HepG2 (cell line): Measurements from ENCODE around the gene ZNF277. TPM values are rescaled to one million over a fixed set of nuclear protein-coding genes. Genes with fewer than 3 reads are reported as not detected.

Experiments used
- ATAC-seq: fragments of 200-7000 bp; cut with Tn5 transposase; 3 replicates; pipeline ENCODE4 v1.9.1; 2020; ENCODE audit warnings: mild to moderate bottlenecking, moderate library complexity
- BruUV-seq: library from RNA; stranded (reverse); fragments of 400-500 nt; replicated peaks from 2 replicates; lab custom pipeline; 2021; lab: Mats Ljungman, UMichigan
- CTCF ChIA-PET: fragments of 300-600 bp; formaldehyde crosslinking; extraction: SDS; loops from one replicate; lab custom pipeline; 2021; ENCODE audit warnings: low total read pairs, inconsistent platforms, low intra/inter-chr PET ratio; lab: Yijun Ruan, JAX
- POLR2A ChIA-PET: fragments of 350-600 bp; sonication (Branson Sonifier 250); formaldehyde crosslinking; loops from one replicate; lab custom pipeline; 2020; ENCODE audit warnings: antibody characterized with exemption, inconsistent platforms; lab: Yijun Ruan, JAX
- DNase-seq: peaks from one replicate; pipeline ENCODE4 v3.0.0-alpha.2; 2015; ENCODE audit warnings: low spot score
- FAIRE-seq: peaks from 3 replicates; lab custom pipeline; 2011; peaks lifted over from hg19 to GRCh38; lab: Jason Lieb, UNC
- H2AFZ ChIP-seq: one replicate; pipeline ENCODE4 v1.6.1; 2011; ENCODE audit warnings: low read length, inconsistent platforms
- H3K27ac ChIP-seq: fragments of 300-600 bp; 3 replicates; pipeline ENCODE4 v1.8.0; 2011; ENCODE audit warnings: mixed run types, mild to moderate bottlenecking, mixed read lengths, low read length, inconsistent platforms; ENCODE audit not compliant: insufficient read depth; ENCODE audit errors: extremely low read length
- H3K27me3 ChIP-seq, 2 experiments: fragments of 200-600 bp in 1 of 2; 2 replicates in 1 of 2; 3 replicates in 1 of 2; pipeline versions ENCODE4 v1.6.0 to v1.8.0; 2011; ENCODE audit warnings: low read length in 2 of 2, mild to moderate bottlenecking in 2 of 2, moderate library complexity in 2 of 2, inconsistent platforms in 1 of 2; ENCODE audit not compliant: insufficient read depth in 2 of 2, control insufficient read depth in 1 of 2
- H3K36me3 ChIP-seq, 2 experiments: fragments of 200-600 bp in 1 of 2; replicated peaks in 1 of 2; 2 replicates in 1 of 2; 3 replicates in 1 of 2; pipeline versions ENCODE4 v1.5.1 to v1.8.0; 2011; ENCODE audit warnings: low read length in 2 of 2, inconsistent platforms in 1 of 2; ENCODE audit not compliant: insufficient read depth in 2 of 2, control insufficient read depth in 1 of 2
- H3K4me1 ChIP-seq: 2 replicates; pipeline ENCODE4 v1.5.1; 2012; ENCODE audit warnings: low read length, inconsistent platforms; ENCODE audit not compliant: insufficient read depth
- H3K4me2 ChIP-seq: 2 replicates; pipeline ENCODE4 v1.6.0; 2011; ENCODE audit warnings: low read depth, low read length, inconsistent platforms
- H3K4me3 ChIP-seq, 3 experiments: fragments of 200-600 bp in 1 of 3; sonication (generic), shearing (Covaris generic) in 1 of 3; replicated peaks in 1 of 3; 2 replicates each; pipeline ENCODE4 v1.5.1; 2011 to 2016; ENCODE audit warnings: low read length in 3 of 3, inconsistent platforms in 2 of 3, low read depth in 2 of 3, mild to moderate bottlenecking in 2 of 3, control low read depth in 1 of 3, mixed read lengths in 1 of 3; ENCODE audit not compliant: insufficient read depth in 1 of 3
- H3K79me2 ChIP-seq: one replicate; pipeline ENCODE4 v1.6.1; 2011; ENCODE audit warnings: low read length, inconsistent platforms; ENCODE audit not compliant: insufficient read depth
- H3K9ac ChIP-seq: 2 replicates; pipeline ENCODE4 v1.6.0; 2011; ENCODE audit warnings: mild to moderate bottlenecking, low read depth, low read length, inconsistent platforms; ENCODE audit not compliant: insufficient read depth
- H3K9me3 ChIP-seq: 2 replicates; pipeline ENCODE4 v1.5.1; 2012; ENCODE audit warnings: mild to moderate bottlenecking, low read length
- H4K20me1 ChIP-seq: 2 replicates; pipeline ENCODE4 v1.6.0; 2011; ENCODE audit warnings: inconsistent platforms, mild to moderate bottlenecking, low read length, moderate library complexity; ENCODE audit not compliant: insufficient read depth
- ARNT2 ChIP-seq: sonication (generic); formaldehyde crosslinking; IDR thresholded peaks from 2 replicates; pipeline ENCODE4 v1.8.0; 2022; ENCODE audit warnings: mild to moderate bottlenecking, low read depth, missing genetic modification reagents, moderate library complexity
- CC2D1A ChIP-seq: sonication (generic); formaldehyde crosslinking; IDR thresholded peaks from 2 replicates; pipeline ENCODE4 v1.8.1; 2023; ENCODE audit warnings: mild to moderate bottlenecking, missing genetic modification reagents
- MIER2 ChIP-seq: IDR thresholded peaks from 2 replicates; pipeline ENCODE4 v1.6.1; 2016; ENCODE audit warnings: missing biosample characterization, missing genetic modification reagents
- MLXIP ChIP-seq: sonication (generic); formaldehyde crosslinking; IDR thresholded peaks from 2 replicates; pipeline ENCODE4 v1.9.0; 2021; ENCODE audit warnings: missing genetic modification reagents, borderline replicate concordance
- TFDP2 ChIP-seq: sonication (generic); formaldehyde crosslinking; IDR thresholded peaks from 2 replicates; pipeline ENCODE4 v1.4.0; 2020; ENCODE audit warnings: missing genetic modification reagents
- TFE3 ChIP-seq: IDR thresholded peaks from 2 replicates; pipeline ENCODE4 v1.6.1; 2016
- TMF1 ChIP-seq: sonication (generic); formaldehyde crosslinking; IDR thresholded peaks from 2 replicates; pipeline ENCODE4 v1.8.1; 2022; ENCODE audit warnings: low read depth, missing genetic modification reagents
- U2AF2 ChIP-seq: fragments of 200-400 bp; formaldehyde crosslinking; IDR thresholded peaks from 2 replicates; pipeline ENCODE4 v1.6.1; 2017; ENCODE audit warnings: low read depth, mild to moderate bottlenecking, low read length
- YY1 ChIP-seq: IDR thresholded peaks from 2 replicates; pipeline ENCODE4 v1.6.1; 2011; ENCODE audit warnings: low read length, low read depth, moderate library complexity, mild to moderate bottlenecking; ENCODE audit not compliant: insufficient read depth, insufficient replicate concordance
- ZFP37 ChIP-seq: sonication (generic); formaldehyde crosslinking; IDR thresholded peaks from 2 replicates; pipeline ENCODE4 v1.4.0; 2020; ENCODE audit warnings: missing genetic modification reagents, borderline replicate concordance
- ZFX ChIP-seq: sonication (generic); formaldehyde crosslinking; IDR thresholded peaks from 2 replicates; pipeline ENCODE4 v1.4.0; 2020; ENCODE audit warnings: mild to moderate bottlenecking, low read depth, missing genetic modification reagents, moderate library complexity
- ZNF160 ChIP-seq: sonication (generic); formaldehyde crosslinking; IDR thresholded peaks from 2 replicates; pipeline ENCODE4 v1.8.0; 2022; ENCODE audit warnings: mild to moderate bottlenecking, inconsistent platforms, missing genetic modification reagents
- ZNF281 ChIP-seq: sonication (generic); formaldehyde crosslinking; IDR thresholded peaks from 2 replicates; pipeline ENCODE4 v1.4.0; 2020; ENCODE audit warnings: missing genetic modification reagents, borderline replicate concordance
- ZNF383 ChIP-seq: sonication (generic); formaldehyde crosslinking; IDR thresholded peaks from 2 replicates; pipeline ENCODE4 v1.4.0; 2020; ENCODE audit warnings: missing genetic modification reagents, mild to moderate bottlenecking, borderline replicate concordance
- ZNF775 ChIP-seq: sonication (generic); formaldehyde crosslinking; IDR thresholded peaks from 2 replicates; pipeline ENCODE4 v1.4.0; 2020; ENCODE audit warnings: missing genetic modification reagents, mild to moderate bottlenecking, moderate library complexity, borderline replicate concordance
- WGBS: methylation state at CpG from one replicate; pipeline ENCODE4 v1.1.6; 2017; ENCODE audit warnings: low lambda C conversion rate; 5-methylcytosine and 5-hydroxymethylcytosine counted together
- in situ Hi-C: cut with HindIII; loops from 2 replicates; pipeline ENCODE4 v1.10.0; 2017; ENCODE audit warnings: low pct_unique_long_range_greater_than_20kb; ENCODE audit not compliant: extremely low pct_ligation_motif_present
- intact Hi-C: fragments of 100-400 bp; cut with micrococcal nuclease; formaldehyde crosslinking; loops from one replicate; pipeline ENCODE4 v1.10.0; 2022; ENCODE audit not compliant: unreplicated experiment
- polyA plus RNA-seq, 8 experiments: library from polyadenylated mRNA; depleted of rRNA in 3 of 8; stranded (reverse) in 7 of 8; unstranded in 1 of 8; fragments of >200 nt; fragmentation: Illumina TruSeq in 4 of 8; extraction: Trizol in 4 of 8; gene quantifications; 2 replicates each; pipeline versions ENCODE4 v1.2.1 to v1.2.3, GENCODE V29; 2011 to 2016; ENCODE audit warnings: low read depth in 4 of 8, missing spikeins in 1 of 8, mixed read lengths in 1 of 8; ENCODE audit not compliant: insufficient read depth in 1 of 8
- total RNA-seq, 5 experiments: library from RNA; depleted of rRNA; stranded (reverse); fragments of >200 nt; fragmentation: Illumina TruSeq; extraction: Trizol; gene quantifications; 2 replicates each; pipeline ENCODE4 v1.2.3, GENCODE V29; 2016; ENCODE audit warnings: low read depth in 1 of 5

Gene ZNF277
- total and polyA plus RNA-seq, 2 of the 13 experiments (the other 11 are each of a cell fraction or from before 2014, with no cell fraction given): 29.1 to 30.1 TPM

DNA sequence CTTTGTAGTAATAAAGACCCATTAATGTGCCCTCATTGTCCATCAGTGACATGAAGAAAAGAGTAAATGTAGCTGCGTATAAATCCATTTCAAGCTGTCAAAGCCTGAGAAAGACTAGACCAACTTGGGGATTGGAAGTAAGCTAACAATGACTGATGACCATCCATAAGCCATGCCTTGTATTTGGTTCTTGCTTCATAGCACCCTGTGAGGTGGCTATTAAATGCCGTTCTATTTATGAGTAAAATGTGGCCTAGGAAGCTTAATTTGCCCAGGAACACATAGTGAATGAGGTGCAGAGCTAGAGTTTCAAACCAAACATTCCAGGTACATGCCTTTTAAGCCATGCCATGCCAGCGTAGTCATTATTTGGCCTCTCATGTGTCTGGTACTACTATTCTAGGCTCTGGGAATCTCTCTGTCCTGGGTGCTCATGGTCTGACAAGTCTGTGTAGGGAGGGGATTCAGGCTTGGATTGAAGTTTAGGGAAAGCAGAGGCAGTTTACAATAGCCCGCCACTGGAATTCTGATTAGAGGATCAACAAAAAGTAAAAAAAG, 92.1 kb downstream of the ZNF277 start:
- Histone ChIP-seq H3K9ac (no peak overlapping the region), H3K9me3 (no peaks in the 10 kb centered on the region), H3K4me3 (no peak overlapping the region), H4K20me1 (no peaks in the 10 kb centered on the region), H3K4me1 (peaks cover 15% of the 10 kb centered on the region), H2AFZ (no peak overlapping the region), H3K79me2 (no peaks in the 10 kb centered on the region), H3K27ac (no peak overlapping the region), H3K27me3 (no peaks in the 10 kb centered on the region), H3K36me3 (peaks cover 0 to 5% of the 10 kb centered on the region in 2 experiments; a peak in 2 of 5 replicates), H3K4me2 (no peak overlapping the region)
- in situ Hi-C loops (no loop called here), intact Hi-C loops (no loop called here)
- POLR2A ChIA-PET: no interaction called here
- DNase-seq (no peak), FAIRE-seq (no peak), ATAC-seq (no peak)
- 91% methylated on average over 4 of the region's 4 CpGs for WGBS
- CTCF ChIA-PET: no interaction called here
- TF ChIP-seq ZNF775 (CRISPR knock-in tag): no peak
- TF ChIP-seq U2AF2: no peak
- TF ChIP-seq ZNF160: no peak
- TF ChIP-seq TMF1 (CRISPR knock-in tag): no peak
- TF ChIP-seq ZFX (CRISPR knock-in tag): no peak
- TF ChIP-seq ZNF281 (CRISPR knock-in tag): no peak
- no peak for TF ChIP-seq ARNT2 (CRISPR knock-in tag)
- no peak for TF ChIP-seq TFDP2
- no peak for TF ChIP-seq ZNF383 (CRISPR knock-in tag)
- no peak for TF ChIP-seq MLXIP (CRISPR knock-in tag)
- no peak for TF ChIP-seq CC2D1A (CRISPR knock-in tag)
- TF ChIP-seq ZFP37 (CRISPR knock-in tag): no peak
- no peak for TF ChIP-seq YY1
- no peak for TF ChIP-seq MIER2 (CRISPR knock-in tag)
- no peak for TF ChIP-seq TFE3 (CRISPR knock-in tag)
- no TSS peak for BruUV-seq
